Neural cell (in vitro differentiated cells): ENCODE results near the gene GALNT1. TPM values are rescaled to one million over a fixed set of nuclear protein-coding genes. Genes with fewer than 3 reads are reported as not detected.

Experiments used
- H2AFZ ChIP-seq: fragments of 200-600, 300-800 bp; sonication (generic), shearing (Covaris generic); 2 replicates; pipeline ENCODE4 v1.6.0; 2014; ENCODE audit warnings: low read depth, mild to moderate bottlenecking, antibody characterized with exemption, low read length, moderate library complexity
- H3F3A ChIP-seq: fragments of 200-600 bp; shearing (Covaris generic); 2 replicates; pipeline ENCODE4 v1.6.1; 2016; ENCODE audit warnings: mild to moderate bottlenecking, moderate library complexity, mixed read lengths, antibody characterized with exemption, low read length; ENCODE audit not compliant: insufficient read depth, poor library complexity, severe bottlenecking
- H3K27ac ChIP-seq: fragments of 200-600, 300-800 bp; sonication (generic), shearing (Covaris generic); 2 replicates; pipeline ENCODE4 v1.5.1; 2014; ENCODE audit warnings: mild to moderate bottlenecking, low read length, moderate library complexity
- H3K27me3 ChIP-seq: fragments of 300-800, 200-600 bp; sonication (generic), shearing (Covaris generic); 2 replicates; pipeline ENCODE4 v1.6.0; 2014; ENCODE audit warnings: mild to moderate bottlenecking, low read depth, low read length, moderate library complexity; ENCODE audit not compliant: insufficient read depth
- H3K36me3 ChIP-seq: fragments of 300-800, 200-600 bp; sonication (generic), shearing (Covaris generic); 2 replicates; pipeline ENCODE4 v1.5.1; 2014; ENCODE audit warnings: mild to moderate bottlenecking, antibody characterized with exemption, low read length, moderate library complexity; ENCODE audit not compliant: insufficient read depth
- H3K4me2 ChIP-seq: fragments of 300-800, 200-600 bp; sonication (generic), shearing (Covaris generic); 2 replicates; pipeline ENCODE4 v1.6.0; 2014; ENCODE audit warnings: mild to moderate bottlenecking, low read length
- H3K4me3 ChIP-seq: fragments of 300-800, 200-600 bp; sonication (generic), shearing (Covaris generic); 2 replicates; pipeline ENCODE4 v1.5.1; 2014; ENCODE audit warnings: mild to moderate bottlenecking, low read length, moderate library complexity
- H3K79me2 ChIP-seq: fragments of 200-600 bp; shearing (Covaris generic); replicated peaks from 2 replicates; pipeline ENCODE4 v1.6.0; 2014; ENCODE audit warnings: mild to moderate bottlenecking, low read length, moderate library complexity; ENCODE audit not compliant: insufficient read depth
- H3K9ac ChIP-seq: fragments of 300-800, 200-600 bp; sonication (generic), shearing (Covaris generic); 2 replicates; pipeline ENCODE4 v1.6.1; 2016; ENCODE audit warnings: mild to moderate bottlenecking, low read length, mixed read lengths
- H3K9me2 ChIP-seq: fragments of 200-600 bp; shearing (Covaris generic); 2 replicates; pipeline ENCODE4 v1.6.1; 2016; ENCODE audit warnings: mild to moderate bottlenecking, low read length, mixed read lengths; ENCODE audit not compliant: insufficient read depth
- H3K9me3 ChIP-seq: fragments of 200-600, 300-800 bp; sonication (generic), shearing (Covaris generic); 2 replicates; pipeline ENCODE4 v1.6.1; 2016; ENCODE audit warnings: mild to moderate bottlenecking, mixed run types, low read length, moderate library complexity, mixed read lengths
- H4K20me1 ChIP-seq: fragments of 200-600 bp; shearing (Covaris generic); 2 replicates; pipeline ENCODE4 v1.6.1; 2016; ENCODE audit warnings: mild to moderate bottlenecking, mixed run types; ENCODE audit not compliant: insufficient read depth
- CTCF ChIP-seq: fragments of 450-650 bp; IDR thresholded peaks from 2 replicates; pipeline ENCODE4 v1.5.1; 2014; ENCODE audit warnings: antibody characterized with exemption, mild to moderate bottlenecking, moderate library complexity; ENCODE audit not compliant: poor library complexity, severe bottlenecking
- EP300 ChIP-seq: fragments of 450-650 bp; conservative IDR thresholded peaks from 2 replicates; pipeline ENCODE4 v1.6.1; 2014; ENCODE audit warnings: antibody characterized with exemption, mild to moderate bottlenecking, moderate library complexity; ENCODE audit not compliant: poor library complexity, severe bottlenecking
- EZH2 ChIP-seq: fragments of 200-600, 300-800 bp; shearing (Covaris generic), sonication (generic); IDR thresholded peaks from 2 replicates; pipeline ENCODE4 v1.6.1; 2014; ENCODE audit warnings: antibody characterized with exemption, low read length, borderline replicate concordance, mild to moderate bottlenecking; ENCODE audit not compliant: insufficient read depth, poor library complexity, severe bottlenecking
- MXI1 ChIP-seq: fragments of 450-650 bp; conservative IDR thresholded peaks from 2 replicates; pipeline ENCODE4 v1.6.1; 2014; ENCODE audit warnings: antibody characterized with exemption, mild to moderate bottlenecking; ENCODE audit not compliant: poor library complexity, severe bottlenecking
- POLR2AphosphoS5 ChIP-seq: IDR thresholded peaks from 2 replicates; pipeline ENCODE4 v1.6.1; 2012
- RAD21 ChIP-seq: fragments of 450-650 bp; conservative IDR thresholded peaks from 2 replicates; pipeline ENCODE4 v1.6.1; 2014; ENCODE audit warnings: antibody characterized with exemption, mild to moderate bottlenecking, moderate library complexity
- REST ChIP-seq: IDR thresholded peaks from 2 replicates; pipeline ENCODE4 v1.6.1; 2012; ENCODE audit warnings: borderline replicate concordance
- SMC3 ChIP-seq: fragments of 450-650 bp; conservative IDR thresholded peaks from 2 replicates; pipeline ENCODE4 v1.6.1; 2014; ENCODE audit warnings: antibody characterized with exemption, mild to moderate bottlenecking, moderate library complexity; ENCODE audit not compliant: poor library complexity
- TAF1 ChIP-seq: IDR thresholded peaks from 2 replicates; pipeline ENCODE4 v1.6.1; 2012; ENCODE audit warnings: low read depth
- polyA plus RNA-seq: library from polyadenylated mRNA; depleted of rRNA; stranded (reverse); fragments of >200 nt; gene quantifications from 2 replicates; pipeline ENCODE4 v1.2.3, GENCODE V29; 2014

Gene GALNT1
- polyA plus RNA-seq, 1 donor from 2014 or later = 103 TPM

- H3K9ac ChIP-seq = no peak overlapping the region
- H3K9me3 ChIP-seq = no peaks in the 10 kb centered on the region
- H3K4me3 ChIP-seq = no peak overlapping the region
- no peaks in the 10 kb centered on the region for H3K36me3 ChIP-seq
- H4K20me1 ChIP-seq = no peaks in the 10 kb centered on the region
- H2AFZ ChIP-seq = no peak overlapping the region
- no peaks in the 10 kb centered on the region for H3K27me3 ChIP-seq
- H3K79me2 ChIP-seq = no peaks in the 10 kb centered on the region
- no peaks in the 10 kb centered on the region for H3F3A ChIP-seq
- no peak overlapping the region for H3K4me2 ChIP-seq
- no peak for TF ChIP-seq RAD21
- no peak for TF ChIP-seq SMC3
- no peak for TF ChIP-seq REST
- TF ChIP-seq TAF1 = no peak
- no peak for TF ChIP-seq MXI1
- TF ChIP-seq CTCF = no peak
- no peak for TF ChIP-seq EZH2
- TF ChIP-seq EP300 = no peak
- no peak for TF ChIP-seq POLR2AphosphoS5
- no peaks in the 10 kb centered on the region for H3K9me2 ChIP-seq
- no peak overlapping the region for H3K27ac ChIP-seq
Measured at GRCh38 chr18:35732162-35732561, 150.6 kb downstream of the GALNT1 start.

- H3K4me3 ChIP-seq = no peak overlapping the region
- no peaks in the 10 kb centered on the region for H3K36me3 ChIP-seq
- H3K9me2 ChIP-seq = no peaks in the 10 kb centered on the region
- TF ChIP-seq TAF1 (no peak), REST (no peak), EZH2 (no peak), SMC3 (no peak), POLR2AphosphoS5 (no peak)
- H3K79me2 ChIP-seq = no peaks in the 10 kb centered on the region
- no peaks in the 10 kb centered on the region for H3F3A ChIP-seq
- H3K27me3 ChIP-seq = no peaks in the 10 kb centered on the region
- H3K4me2 ChIP-seq = no peak overlapping the region
- no peak overlapping the region for H2AFZ ChIP-seq
- no peak overlapping the region for H3K9ac ChIP-seq
- no peak overlapping the region for H3K27ac ChIP-seq
- H3K9me3 ChIP-seq = no peaks in the 10 kb centered on the region
- no peaks in the 10 kb centered on the region for H4K20me1 ChIP-seq
Measured at GRCh38 chr18:35732636-35733035, 151.1 kb downstream of the GALNT1 start.
